ENCODE measurements around the gene INSM2.
A peak's percentile ranks its signal among the peaks of the same experiment; 100 is the strongest.

The INSM2 gene, protein sequence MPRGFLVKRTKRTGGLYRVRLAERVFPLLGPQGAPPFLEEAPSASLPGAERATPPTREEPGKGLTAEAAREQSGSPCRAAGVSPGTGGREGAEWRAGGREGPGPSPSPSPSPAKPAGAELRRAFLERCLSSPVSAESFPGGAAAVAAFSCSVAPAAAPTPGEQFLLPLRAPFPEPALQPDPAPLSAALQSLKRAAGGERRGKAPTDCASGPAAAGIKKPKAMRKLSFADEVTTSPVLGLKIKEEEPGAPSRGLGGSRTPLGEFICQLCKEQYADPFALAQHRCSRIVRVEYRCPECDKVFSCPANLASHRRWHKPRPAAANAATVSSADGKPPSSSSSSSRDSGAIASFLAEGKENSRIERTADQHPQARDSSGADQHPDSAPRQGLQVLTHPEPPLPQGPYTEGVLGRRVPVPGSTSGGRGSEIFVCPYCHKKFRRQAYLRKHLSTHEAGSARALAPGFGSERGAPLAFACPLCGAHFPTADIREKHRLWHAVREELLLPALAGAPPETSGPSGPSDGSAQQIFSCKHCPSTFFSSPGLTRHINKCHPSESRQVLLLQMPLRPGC

DNA sequence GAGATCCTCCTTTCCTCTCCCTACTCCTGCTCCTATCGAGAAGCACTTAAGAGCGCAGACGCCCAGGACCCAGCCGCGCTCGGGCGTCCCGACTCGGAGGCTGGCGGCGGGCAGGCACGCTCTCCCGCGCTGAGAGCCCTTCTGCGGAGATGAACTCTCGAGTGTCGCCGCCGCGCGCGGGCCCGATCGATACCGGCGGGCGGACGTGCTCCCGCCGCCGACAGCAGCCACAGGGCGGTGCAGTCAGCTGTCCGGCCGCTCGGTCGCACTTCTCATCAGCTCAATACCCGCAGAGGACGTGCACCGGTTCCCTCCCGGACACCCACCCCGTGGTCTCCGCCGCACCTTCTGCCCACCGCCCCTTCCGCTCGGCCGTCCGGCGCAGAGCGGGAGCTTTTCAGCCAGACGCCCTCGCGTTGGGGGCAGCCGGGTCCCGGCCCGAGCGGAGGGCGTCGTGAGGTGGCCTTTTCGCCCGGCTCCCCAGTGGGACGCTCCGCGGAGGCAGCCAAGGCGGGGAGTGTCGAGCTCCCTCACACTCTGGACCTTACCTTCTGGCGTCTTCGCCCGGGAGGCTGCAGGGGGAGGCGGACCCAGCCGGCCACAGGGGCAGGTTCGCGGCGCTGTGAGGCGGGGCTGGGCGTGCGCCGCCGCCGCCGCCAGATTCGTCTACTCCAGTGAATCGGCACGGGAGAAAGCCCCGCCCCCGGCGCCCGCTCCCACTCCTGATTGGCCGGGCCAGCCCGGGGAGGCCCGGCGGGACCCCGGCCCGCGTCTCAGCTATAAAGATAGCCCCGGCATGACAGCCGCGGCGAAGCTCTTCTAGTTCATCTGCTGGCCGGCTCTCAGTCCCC is at the start of gene INSM2:
Gene INSM2 (plus strand): TSS at position 808 of the 851 bp plus-strand sequence. CDS start 89 bp downstream, outside the sequence.
- peak; percentile 71 for DNase-seq

DNA sequence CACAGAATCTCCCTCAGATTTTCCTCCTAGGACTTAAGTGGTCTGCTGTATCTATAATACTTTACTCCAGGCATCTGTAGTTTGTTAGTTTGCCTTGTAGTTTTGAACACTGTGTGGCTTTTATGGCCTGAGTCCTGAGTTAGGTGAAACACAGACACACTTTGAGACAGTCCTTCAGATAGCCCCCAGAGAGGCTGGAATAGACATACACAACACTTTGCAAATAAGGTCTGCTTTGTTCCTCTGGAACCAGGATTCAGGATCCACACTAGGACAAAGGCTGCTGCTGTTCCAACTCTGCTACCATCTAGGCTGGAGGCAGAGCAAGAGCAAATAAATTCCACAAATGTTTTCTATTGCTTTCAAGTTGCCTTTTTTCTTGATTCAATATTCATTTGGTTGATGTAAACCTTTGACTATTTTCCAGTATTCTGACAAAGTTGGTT is 41.4 kb upstream of the INSM2 start:
- no peak for DNase-seq

DNA sequence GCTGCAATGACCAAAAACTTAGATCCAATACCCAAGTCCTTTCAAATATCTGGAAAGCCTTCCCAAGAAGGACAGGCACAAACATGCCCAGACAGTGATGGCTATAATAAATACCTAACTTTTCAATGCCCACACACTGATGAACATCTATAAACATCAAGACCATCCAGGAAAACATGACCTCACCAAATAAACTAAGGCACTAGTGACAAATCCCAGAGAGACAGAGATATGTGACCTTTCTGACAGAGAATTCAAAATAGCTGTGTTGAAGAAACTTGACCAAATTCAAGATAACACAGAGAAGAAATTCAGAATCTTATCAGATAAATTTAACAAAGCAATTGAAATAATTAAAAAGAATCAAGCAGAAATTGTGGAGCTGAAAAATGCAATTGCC is 38.7 kb upstream of the INSM2 start:
- no peak for DNase-seq

DNA sequence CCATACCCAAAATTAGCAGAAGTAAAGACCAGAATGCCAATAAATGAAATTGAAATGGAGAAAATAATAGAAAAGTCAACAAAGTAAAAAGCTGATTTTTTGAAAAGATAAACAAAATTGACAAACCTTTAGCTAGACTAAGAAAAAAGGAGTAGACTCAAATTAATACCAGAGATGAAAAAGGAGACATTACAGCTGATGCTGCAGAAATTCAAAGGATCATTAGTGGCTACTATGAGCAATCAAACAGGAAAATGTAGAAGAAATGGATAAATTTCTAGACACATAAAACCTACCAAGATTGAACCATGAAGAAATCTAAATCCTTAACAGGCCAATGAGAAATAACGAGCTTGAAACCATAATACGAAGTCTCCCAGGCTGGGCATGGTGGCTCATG is 34.8 kb upstream of the INSM2 start:
- DNase-seq, result no peak

DNA sequence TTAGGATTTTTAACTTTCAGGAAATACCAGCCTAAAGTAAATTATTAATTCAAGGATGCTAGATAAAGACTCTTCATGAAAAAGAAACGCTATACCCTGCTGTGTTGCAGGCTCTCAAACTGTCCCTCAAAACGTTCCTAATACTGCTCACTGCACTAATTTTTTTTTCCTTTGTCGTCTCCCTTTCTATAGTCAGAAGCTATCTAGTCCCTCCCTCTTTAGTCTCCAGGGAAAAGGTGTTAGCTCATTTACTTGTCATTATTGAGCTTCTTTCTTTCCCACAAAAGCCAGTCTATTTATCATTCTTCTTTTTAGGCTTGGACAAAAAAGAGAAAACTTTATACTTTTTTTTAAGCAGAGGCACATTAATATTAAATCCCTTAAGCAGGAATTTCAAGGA is 30.3 kb upstream of the INSM2 start:
- no peak for DNase-seq

DNA sequence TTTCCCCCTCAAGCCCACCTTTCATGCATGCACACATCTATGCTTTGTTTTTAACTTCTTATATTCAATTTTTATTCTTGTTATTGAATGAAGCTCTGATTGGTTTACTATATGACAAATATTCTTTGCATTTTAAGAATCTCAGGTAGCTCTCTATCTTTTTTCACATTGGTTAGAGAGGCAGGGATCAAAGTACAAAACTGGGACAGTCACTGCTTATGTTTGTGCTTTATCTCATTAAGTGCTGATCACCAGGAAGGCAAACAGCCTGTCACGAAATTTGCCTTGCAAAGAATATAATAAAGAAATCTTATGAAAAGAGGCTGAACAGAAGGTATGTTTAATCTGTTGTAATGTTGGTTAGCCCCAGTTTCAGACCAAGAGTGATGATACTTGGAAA is 29.7 kb upstream of the INSM2 start:
- DNase-seq, result no peak

DNA sequence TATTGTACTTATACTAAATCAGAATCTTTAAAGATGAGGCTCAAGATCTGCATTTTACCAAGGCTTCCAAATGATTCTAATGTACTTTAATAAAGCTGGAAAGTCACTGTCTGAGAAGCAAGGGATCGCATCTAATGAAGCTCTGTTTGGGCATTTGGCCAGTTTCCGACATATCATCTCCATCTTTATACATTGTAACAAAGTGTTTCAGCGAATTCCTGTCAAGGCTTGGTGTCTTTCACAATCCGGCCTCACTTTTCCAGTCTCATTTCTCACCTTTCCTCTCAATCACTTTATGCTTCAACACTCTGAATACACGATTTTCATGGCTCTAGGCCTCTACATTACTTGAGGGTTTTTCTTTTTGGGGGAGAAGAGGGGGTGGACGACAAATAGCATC is 27.5 kb upstream of the INSM2 start:
- no peak for DNase-seq

DNA sequence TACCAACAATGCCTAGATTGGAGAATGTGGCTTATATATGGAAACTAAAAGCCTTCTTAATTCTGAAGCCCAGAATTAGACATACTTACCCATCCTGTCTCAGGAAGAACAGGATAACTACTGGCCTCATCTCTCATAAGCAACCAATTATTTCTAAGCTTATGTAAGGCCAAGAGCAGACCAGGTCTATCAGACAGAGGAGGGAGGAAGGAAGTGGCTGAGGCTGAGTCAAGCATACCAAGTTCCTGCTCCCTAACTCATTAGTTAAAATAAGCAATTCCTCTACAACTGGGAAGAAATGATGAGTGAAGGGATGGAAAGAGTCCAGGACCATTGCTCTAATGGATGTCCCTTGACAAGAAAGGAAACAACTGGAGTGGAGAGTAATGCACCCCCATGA is 27.0 kb upstream of the INSM2 start:
- DNase-seq, result no peak

DNA sequence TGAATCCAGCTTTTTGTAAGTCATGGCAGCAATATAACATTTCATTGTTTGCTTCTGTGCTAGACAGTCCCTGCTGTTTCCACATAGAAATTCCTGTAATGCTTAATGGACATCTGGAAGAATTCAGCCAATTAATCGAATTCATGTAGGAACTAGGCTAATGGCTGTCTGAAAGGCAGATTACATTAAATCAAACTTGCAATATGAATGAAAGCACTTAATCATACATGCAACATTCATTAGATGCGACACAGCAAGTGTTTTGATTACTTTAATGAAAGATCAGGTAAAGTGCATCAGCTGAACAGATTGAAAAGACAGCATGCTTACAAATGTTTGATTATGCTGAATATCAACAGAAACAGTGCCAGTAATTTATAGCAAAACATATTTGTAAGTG is 24.1 kb upstream of the INSM2 start:
- DNase-seq, result no peak

DNA sequence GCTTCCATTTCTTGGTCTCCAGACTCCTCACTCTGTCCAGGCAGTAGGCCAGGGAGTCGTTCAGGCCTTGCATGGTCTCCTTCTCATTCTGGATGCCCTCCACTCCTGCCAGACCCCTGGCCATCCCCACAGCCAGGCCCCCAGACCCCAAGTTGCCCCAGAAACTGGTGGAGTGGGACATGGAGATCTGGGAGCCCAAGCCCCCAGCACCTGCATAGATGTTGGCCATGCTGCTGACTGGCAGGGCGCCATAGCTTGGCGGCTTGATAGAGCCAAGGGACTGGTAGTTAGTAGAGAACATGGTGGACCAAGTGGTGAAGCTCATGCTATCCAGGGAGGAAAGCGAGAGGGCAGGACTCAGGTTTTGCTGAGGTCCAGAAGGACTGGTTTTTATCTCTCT is 21.2 kb upstream of the INSM2 start:
- no peak for DNase-seq

DNA sequence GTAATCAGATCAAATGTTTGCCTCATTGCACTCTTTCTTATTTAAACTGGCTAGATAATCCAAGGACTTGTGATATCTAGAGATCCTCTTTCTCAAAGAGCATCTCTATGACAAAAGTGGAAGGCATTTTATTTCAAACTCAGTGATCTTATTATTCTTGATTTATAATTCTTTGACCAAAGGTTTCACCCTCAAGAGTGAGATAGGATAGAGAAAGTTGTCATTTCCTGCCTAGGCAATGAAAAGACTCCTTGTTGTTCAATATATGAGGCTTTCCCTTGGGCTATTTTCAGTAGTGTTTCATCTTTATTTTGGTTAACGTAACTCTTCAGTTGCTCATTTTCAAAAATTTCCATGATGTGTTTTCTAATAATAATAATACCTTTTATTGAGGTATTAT is 18.0 kb upstream of the INSM2 start:
- no peak for DNase-seq

DNA sequence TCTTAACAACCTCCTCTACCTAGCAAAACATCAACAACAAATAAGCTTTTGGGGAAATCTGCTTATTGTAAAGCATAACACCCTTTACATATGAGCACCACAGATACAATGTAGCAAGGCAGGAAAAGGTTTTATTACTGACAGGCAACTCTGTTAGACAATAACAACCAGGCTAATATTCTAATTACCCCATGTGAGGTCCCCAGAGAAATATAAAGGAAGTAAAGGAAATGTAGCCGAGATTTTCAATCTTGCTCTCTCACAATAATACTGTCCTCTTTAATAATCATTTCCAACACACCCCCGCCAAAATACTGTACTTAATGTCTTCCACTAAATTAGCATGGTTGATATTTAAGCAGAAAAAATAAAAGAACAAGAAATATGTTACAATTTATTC is 14.0 kb upstream of the INSM2 start:
- DNase-seq, result no peak

DNA sequence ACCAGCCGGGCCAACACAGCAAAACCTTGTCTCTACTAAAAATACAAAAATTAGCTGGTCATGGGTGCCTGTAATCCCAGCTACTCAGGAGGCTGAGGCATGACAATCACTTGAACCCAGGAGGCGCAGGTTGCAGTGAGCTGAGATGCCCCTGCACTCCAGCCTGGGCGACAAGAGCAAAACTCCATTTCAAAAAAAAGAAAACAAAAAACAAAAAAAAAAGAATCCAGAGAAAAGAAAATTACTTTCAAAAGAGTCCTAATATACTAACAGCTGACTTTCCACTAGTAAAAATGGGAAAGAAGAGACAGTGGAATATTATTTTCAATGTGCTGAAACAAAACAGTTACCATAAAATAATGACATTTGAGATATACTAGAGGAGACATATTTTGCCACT is 8.3 kb upstream of the INSM2 start:
- no peak for DNase-seq

DNA sequence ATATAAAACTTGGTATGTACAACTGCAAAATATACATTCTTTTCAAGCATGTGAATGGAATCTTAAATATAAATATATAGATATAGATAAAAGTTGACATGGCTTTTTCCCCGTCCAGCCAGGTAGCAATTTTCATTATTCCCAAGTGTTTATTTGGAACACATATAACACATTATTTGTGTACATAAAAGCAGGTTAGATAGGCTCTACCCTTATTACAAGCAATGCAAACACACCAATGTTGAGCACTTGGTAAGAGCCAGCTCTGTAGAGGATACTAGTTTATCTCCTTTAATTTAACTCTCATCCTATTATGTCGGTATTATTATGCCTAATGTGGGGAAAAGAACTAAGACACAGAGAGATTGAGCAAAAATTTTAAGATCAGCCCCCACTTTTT is 7.0 kb upstream of the INSM2 start:
- DNase-seq, result no peak

DNA sequence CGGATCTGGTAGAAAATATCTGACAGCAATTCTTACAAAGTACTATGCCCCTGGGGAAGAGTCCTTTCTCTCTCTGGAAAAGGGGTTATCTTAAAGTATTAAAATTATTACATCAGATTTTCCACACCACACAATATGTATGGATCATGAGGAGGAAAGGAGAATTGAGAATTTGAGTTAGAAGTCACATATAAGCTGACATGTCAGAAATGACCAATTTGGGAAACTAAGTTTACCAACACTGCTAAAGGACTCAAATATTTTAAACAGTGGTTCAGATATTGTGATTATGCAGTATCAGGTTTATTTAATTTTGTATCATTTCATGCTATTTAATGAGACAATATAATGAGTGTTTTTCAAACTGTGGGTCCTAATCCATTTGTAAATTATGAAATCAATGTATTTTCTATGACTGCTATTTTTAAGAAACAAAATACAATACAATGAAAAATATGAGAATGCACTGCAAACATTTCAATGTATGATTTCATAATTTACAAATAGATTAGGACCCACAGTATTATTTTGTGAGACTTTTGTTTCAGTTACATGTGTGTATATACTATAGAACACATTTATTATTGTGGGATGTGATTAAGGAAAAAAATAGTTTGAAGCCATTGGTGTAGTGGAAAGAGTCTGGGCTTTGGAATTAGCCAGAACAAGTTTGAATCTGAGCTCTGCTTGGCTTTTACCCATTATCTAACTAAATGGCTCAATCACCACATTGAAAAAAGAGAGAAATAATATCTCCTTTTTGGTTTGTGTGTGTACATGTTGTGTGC is 1.8 kb upstream of the INSM2 start:
- no peak for DNase-seq

DNA sequence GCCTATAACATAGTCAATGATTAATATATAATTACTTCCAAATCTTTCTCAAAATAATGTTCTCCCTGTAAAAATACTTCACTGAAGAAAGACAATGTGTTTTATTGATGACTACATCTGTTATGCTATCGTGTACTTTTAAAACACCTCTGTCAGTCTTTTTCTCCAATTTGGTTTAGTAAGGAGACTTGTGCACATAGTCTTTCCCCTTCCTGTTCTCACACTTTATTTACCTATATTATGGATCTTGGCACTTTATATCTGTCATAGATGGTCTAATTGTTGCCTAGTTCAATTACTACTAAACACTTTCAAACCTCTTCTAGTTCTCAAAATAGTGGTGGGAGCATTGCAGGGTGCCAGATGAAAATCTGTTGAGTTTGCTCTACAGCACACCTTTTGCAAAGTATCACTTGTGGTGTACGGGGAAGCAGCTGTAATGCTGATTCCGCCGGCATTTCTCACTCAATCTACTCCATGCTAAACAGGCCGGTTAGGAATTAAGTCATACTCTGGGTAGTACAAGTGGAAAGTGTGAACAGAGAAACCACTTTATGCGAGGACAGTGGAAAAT is 1.1 kb upstream of the INSM2 start:
- DNase-seq, result no peak

DNA sequence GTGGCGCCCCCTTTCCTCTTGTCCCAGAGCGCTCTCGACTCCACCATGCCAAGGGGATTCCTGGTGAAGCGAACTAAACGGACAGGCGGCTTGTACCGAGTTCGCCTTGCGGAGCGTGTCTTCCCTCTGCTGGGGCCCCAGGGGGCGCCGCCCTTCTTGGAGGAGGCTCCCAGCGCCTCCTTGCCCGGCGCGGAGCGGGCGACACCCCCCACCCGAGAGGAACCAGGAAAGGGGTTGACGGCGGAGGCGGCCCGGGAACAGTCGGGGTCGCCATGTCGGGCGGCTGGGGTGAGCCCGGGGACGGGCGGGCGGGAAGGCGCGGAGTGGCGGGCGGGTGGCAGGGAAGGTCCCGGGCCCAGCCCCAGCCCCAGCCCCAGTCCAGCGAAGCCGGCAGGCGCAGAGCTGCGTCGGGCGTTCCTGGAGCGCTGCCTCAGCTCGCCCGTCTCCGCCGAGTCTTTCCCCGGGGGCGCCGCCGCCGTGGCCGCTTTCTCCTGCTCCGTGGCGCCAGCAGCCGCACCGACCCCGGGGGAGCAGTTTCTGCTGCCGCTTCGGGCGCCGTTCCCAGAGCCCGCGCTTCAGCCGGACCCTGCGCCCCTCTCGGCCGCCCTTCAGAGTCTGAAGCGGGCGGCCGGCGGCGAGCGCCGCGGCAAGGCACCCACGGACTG is 376 bp downstream of the INSM2 start:
- DNase-seq, result no peak

DNA sequence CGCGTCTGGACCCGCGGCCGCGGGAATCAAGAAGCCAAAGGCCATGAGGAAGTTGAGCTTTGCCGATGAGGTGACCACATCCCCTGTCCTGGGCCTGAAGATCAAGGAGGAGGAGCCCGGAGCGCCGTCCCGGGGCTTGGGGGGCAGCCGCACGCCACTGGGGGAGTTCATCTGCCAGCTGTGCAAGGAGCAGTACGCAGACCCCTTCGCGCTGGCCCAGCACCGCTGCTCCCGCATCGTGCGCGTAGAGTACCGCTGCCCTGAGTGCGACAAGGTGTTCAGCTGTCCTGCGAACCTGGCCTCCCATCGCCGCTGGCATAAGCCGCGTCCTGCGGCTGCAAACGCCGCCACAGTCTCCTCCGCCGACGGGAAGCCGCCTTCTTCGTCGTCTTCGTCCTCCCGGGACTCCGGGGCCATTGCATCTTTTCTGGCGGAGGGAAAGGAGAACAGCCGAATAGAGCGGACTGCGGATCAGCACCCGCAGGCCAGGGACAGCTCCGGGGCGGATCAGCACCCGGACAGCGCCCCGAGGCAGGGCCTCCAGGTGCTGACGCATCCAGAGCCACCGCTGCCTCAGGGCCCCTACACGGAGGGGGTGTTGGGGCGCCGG is 1.0 kb downstream of the INSM2 start:
- peak; percentile 69 for DNase-seq

DNA sequence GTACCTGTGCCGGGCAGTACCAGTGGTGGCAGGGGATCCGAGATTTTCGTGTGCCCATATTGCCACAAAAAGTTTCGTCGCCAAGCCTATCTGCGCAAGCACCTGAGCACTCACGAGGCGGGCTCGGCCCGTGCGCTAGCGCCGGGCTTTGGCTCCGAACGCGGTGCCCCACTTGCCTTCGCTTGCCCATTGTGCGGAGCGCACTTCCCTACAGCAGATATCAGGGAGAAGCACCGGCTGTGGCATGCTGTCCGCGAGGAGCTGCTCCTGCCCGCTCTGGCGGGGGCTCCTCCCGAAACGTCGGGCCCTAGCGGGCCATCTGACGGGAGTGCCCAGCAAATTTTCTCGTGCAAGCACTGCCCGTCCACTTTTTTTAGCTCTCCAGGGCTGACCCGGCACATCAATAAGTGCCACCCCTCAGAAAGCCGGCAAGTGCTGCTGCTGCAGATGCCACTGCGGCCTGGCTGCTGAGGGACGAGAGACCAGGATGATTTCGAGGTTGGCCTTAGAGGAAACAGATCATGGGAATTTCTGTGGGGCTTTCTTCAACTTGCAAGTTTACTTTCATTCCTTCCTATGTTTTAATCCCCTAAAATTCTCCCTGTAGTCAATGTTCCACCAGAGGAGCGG is 1.6 kb downstream of the INSM2 start:
- no peak for DNase-seq

DNA sequence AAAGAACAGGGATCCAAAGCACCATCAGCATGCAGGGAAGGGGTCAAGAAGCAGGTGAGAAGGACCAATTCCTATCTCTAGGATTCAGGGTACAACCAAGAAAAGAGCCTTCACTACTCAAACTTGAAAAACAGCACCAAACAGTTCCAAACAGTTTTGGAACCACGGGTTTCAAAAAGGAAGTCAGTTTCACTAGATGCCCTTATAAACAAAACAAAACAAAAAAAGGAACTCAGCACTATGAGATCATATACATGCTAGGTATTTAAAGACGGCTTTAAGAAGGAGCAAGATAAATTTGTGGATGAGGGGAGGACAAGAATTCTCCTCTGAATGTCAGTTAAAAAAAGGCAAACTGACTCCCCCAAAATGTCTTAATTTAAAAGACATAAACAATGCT is 6.0 kb downstream of the INSM2 start:
- DNase-seq, result no peak

DNA sequence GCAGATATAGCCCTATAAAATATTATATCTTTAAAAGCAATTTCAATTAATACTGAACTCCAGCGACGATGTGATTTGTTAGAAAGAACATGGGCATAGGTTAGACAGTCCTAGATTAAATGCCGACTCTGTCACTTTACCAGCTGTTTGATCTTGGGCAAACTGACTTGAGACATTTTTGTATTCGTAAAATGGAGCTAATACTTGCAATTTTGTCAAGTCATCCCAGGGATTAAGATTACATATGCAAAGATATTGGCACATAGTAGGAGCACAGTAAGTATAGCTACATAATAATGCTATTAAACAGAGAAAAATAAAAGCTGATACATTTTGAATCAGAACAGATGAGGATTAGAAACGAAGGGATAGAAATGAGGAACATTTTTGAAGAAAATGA is 9.0 kb downstream of the INSM2 start:
- DNase-seq, result no peak
